ENCODE measurements around the gene DAPK1. TPM values are rescaled to one million over a fixed set of nuclear protein-coding genes. Genes with fewer than 3 reads are reported as not detected.

DAPK1 gene
- total and polyA plus RNA-seq, 3 experiments from 2014 or later: 3.7 to 4.3 TPM; not detected in 1

DNA sequence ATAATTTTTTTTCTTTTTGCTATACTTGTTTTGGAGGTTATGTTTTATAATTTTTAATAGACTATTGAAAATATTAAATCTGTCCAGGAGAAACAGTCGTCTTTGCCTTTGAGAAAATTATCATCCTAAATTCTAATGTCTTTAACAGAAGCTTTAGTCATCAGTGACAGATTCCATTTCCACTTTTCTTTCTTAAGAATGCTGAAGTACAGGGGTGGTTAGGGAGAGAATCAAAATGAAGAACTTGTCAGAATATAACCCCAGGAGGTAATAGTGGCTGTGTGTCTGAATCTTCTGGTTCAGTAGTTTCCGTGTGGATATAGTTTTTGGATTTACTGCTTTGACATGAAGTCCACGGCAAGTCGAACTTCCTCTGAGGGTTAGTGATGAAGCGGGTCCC is 111.8 kb downstream of the DAPK1 start:
- CTCF ChIA-PET: no interaction called here
- no peaks in the 10 kb centered on the region for H3K36me3 ChIP-seq (ENCODE audit: insufficient read depth, low read length)
- H3K4me1 Mint-ChIP-seq: no peaks in the 10 kb centered on the region

DNA sequence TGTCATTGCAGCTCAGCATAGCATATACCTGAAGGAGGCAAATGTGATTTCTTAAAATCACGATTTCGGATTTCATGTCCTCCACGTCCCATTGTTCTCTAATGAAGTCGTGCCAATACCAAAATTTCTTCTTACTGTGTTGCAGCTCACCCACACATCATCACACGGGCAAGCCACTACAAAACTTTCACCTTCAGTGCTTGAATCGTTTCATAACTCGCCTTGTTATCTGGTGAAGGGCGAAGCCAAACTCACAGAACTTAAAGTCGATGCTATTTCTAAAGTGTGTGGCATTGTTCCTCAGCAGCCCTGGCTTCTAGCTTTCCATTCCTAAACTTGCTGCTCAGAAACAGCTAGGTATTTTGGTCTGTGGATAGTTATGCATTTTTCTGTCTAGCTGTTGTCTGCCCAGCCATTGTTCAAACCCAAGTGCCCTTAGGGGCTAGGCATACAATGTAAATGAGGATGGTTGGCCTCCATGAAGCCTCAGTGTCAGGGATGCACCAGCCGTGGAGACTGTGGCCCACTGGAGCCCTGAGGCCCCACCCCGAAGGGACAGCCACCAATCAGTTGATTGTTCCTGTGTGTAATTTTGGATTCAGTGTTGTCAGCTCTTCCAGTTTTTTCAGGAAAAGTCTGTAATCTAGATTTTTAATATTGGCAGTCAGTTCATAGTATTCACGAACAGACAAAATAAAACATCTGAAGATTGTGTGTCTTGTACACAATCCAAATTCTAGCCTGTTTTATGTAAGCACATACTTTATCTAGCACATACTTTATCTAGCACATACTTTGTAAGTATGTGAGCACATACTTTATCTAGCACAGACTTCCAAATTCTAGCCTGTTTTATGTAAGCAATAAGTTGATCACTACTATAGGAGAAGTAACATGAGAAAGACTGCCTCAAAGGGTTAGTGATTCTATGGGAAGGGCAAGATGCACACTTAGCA is 112.8 kb downstream of the DAPK1 start:
- H3K9me3 ChIP-seq (ENCODE audit: low read length): no peaks in the 10 kb centered on the region
- no peak overlapping the region for H3K27ac Mint-ChIP-seq
- H3K4me1 ChIP-seq (ENCODE audit: insufficient read depth, low read length): no peaks in the 10 kb centered on the region
- no peaks in the 10 kb centered on the region for H3K4me1 Mint-ChIP-seq
- H3K4me3 ChIP-seq (ENCODE audit: low read length): no peak overlapping the region
- no peaks in the 10 kb centered on the region for H3K9me3 Mint-ChIP-seq
- H3K36me3 Mint-ChIP-seq: no peaks in the 10 kb centered on the region
- peaks cover 2 to 6% of the 10 kb centered on the region in 2 donors for H3K27me3 Mint-ChIP-seq
- DNase-seq: no peak
- H3K27me3 ChIP-seq (ENCODE audit: insufficient read depth, low read length, poor library complexity, severe bottlenecking): no peaks in the 10 kb centered on the region
- no peak overlapping the region for H3K4me3 Mint-ChIP-seq
- POLR2A ChIA-PET: no interaction called here
- no peaks in the 10 kb centered on the region for H3K36me3 ChIP-seq (ENCODE audit: insufficient read depth, low read length)
- CTCF ChIA-PET: no interaction called here
- no peak overlapping the region for H3K27ac ChIP-seq (ENCODE audit: low read depth, low read length)

More for the DNA sequence above, 111.8 kb downstream of the DAPK1 start:
- POLR2A ChIA-PET: no interaction called here
- Histone ChIP-seq H3K9me3 (ENCODE audit: low read length) (no peaks in the 10 kb centered on the region), H3K27ac (ENCODE audit: low read depth, low read length) (no peak overlapping the region), H3K4me3 (ENCODE audit: low read length) (no peak overlapping the region), H3K4me1 (ENCODE audit: insufficient read depth, low read length) (no peaks in the 10 kb centered on the region), H3K27me3 (ENCODE audit: insufficient read depth, low read length, poor library complexity, severe bottlenecking) (no peaks in the 10 kb centered on the region)
- H3K9me3 Mint-ChIP-seq: no peaks in the 10 kb centered on the region
- DNase-seq: no peak
- H3K36me3 Mint-ChIP-seq: no peaks in the 10 kb centered on the region
- peaks cover 6 to 16% of the 10 kb centered on the region in 2 donors for H3K27me3 Mint-ChIP-seq
- no peak overlapping the region for H3K27ac Mint-ChIP-seq
- H3K4me3 Mint-ChIP-seq: no peak overlapping the region

DNA sequence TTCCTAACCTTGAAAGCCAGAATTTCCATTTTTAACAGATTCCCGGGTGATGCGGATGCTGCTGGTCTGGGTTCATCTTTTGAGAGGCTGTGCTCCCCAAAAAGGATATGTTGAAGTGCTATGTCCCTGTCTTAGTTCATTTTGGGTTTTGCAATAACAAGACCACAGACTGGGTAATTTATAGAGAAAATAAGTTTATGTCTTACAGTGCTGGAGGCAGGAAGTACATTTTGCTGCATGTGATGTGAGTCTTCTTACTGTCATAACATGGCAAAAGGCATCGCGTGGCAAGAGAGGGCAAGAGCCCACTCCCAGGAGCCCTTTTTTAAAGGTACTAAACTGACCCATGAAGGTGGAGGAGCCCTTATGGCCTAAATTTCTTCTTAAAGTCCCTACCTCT is 114.1 kb downstream of the DAPK1 start:
- Mint-ChIP-seq H3K4me1 (no peaks in the 10 kb centered on the region), H3K36me3 (no peaks in the 10 kb centered on the region), H3K4me3 (no peak overlapping the region), H3K27me3 (peaks cover 2 to 4% of the 10 kb centered on the region in 2 donors), H3K27ac (no peak overlapping the region), H3K9me3 (no peaks in the 10 kb centered on the region)
- POLR2A ChIA-PET: no interaction called here
- CTCF ChIA-PET: no interaction called here
- H3K4me1 ChIP-seq (ENCODE audit: insufficient read depth, low read length): no peaks in the 10 kb centered on the region
- no peak overlapping the region for H3K4me3 ChIP-seq (ENCODE audit: low read length)
- H3K27me3 ChIP-seq (ENCODE audit: insufficient read depth, low read length, poor library complexity, severe bottlenecking): no peaks in the 10 kb centered on the region
- H3K9me3 ChIP-seq (ENCODE audit: low read length): no peaks in the 10 kb centered on the region
- DNase-seq: no peak
- no peak overlapping the region for H3K27ac ChIP-seq (ENCODE audit: low read depth, low read length)
- no peaks in the 10 kb centered on the region for H3K36me3 ChIP-seq (ENCODE audit: insufficient read depth, low read length)

DNA sequence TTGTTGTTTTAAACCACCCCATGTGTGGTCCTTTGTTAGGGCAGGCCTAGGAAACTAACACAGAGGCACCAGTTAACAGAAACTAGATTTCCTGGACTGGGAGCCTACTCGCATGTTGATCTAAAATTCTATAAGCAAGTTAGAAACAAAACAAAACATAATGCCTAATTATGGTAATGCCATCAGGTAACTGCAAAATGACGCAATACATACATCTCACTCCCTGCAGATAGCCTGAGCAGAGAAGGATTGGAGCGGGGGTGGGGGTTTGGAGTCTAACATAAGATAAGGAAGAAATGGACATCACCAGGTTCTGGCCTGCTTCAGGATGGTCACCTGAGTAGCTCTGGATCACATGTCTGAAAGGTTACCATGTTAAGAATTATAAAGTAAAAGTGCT is 114.9 kb downstream of the DAPK1 start:
- no peak overlapping the region for H3K27ac Mint-ChIP-seq
- POLR2A ChIA-PET: no interaction called here
- no peak for DNase-seq
- H3K36me3 Mint-ChIP-seq: no peaks in the 10 kb centered on the region
- Histone ChIP-seq H3K36me3 (ENCODE audit: insufficient read depth, low read length) (no peaks in the 10 kb centered on the region), H3K9me3 (ENCODE audit: low read length) (no peaks in the 10 kb centered on the region), H3K27ac (ENCODE audit: low read depth, low read length) (no peak overlapping the region), H3K27me3 (ENCODE audit: insufficient read depth, low read length, poor library complexity, severe bottlenecking) (no peaks in the 10 kb centered on the region), H3K4me3 (ENCODE audit: low read length) (no peak overlapping the region), H3K4me1 (ENCODE audit: insufficient read depth, low read length) (no peaks in the 10 kb centered on the region)
- CTCF ChIA-PET: no interaction called here
- H3K4me1 Mint-ChIP-seq: no peaks in the 10 kb centered on the region
- H3K4me3 Mint-ChIP-seq: no peak overlapping the region
- peaks cover 0 to 3% of the 10 kb centered on the region in 2 donors for H3K27me3 Mint-ChIP-seq
- H3K9me3 Mint-ChIP-seq: no peaks in the 10 kb centered on the region

DNA sequence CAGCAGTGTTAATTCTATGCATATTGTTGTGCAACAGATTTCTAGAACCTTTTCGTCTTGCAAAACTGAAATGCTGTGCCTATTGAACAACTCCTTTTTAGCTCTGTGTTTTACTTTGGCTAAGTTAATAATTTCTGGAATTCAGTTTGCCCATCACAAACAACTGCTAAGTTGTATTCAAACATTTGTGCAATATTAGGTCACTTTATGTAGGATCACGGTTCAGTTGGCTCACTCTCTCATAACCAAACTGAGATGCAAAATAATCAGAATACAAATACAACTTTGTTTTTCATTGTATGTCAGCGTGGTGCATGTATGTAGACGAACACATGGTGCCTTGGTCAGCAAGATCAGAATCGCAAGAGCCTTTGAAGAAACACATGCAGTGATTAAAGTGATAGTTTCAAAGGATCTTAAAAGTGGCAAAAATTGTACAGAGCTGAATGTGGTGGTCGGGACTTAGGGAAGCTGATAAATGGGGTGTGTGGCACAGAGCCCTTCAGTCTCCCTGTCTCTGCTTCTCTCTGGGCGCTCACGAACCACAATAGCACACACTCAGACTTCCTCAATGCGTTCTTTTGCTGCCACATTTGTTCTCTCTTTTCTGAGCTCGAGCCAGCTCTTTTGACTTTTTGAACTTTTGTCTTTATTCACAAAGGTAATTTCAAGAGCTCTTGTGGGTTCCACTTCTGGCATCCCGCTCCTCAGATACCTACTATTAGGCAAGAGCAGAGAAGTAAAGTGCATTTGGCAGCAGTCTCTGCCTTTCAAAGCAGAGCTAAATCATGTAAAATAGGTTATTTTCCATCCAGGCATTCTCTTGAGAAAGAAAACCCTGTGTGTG is 115.8 kb downstream of the DAPK1 start:
- H3K4me3 ChIP-seq (ENCODE audit: low read length): no peak overlapping the region

DNA sequence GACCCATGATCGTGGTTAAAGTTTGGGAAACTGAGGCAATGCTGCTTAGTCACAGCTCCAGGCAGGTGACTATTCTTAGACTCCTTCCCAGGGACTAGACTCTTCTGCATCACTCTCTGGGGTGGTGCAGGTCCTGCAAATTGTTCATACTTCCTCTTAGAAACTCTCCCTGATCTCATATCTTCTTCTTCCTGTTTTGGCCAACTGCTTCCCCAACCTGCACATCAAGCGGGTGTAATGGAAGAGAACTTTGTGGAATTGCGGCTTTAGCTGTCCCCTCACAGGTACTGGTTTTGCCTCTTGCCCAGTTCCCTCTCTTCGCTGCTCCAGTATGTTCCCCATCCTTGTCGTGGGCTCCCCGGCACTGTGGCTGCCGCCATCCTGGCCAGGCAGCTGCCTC is 116.7 kb downstream of the DAPK1 start:
- H3K9me3 Mint-ChIP-seq: peaks cover 0 to 2% (median 0%) of the 10 kb centered on the region in 5 donors
- H3K36me3 Mint-ChIP-seq: no peaks in the 10 kb centered on the region
- H3K4me1 Mint-ChIP-seq: no peaks in the 10 kb centered on the region
- ChIA-PET POLR2A (no interaction called here), CTCF (no interaction called here)
- H3K9me3 ChIP-seq (ENCODE audit: low read length): no peaks in the 10 kb centered on the region
- no peaks in the 10 kb centered on the region for H3K27me3 ChIP-seq (ENCODE audit: insufficient read depth, low read length, poor library complexity, severe bottlenecking)
- H3K27ac ChIP-seq (ENCODE audit: low read depth, low read length): no peak overlapping the region
- DNase-seq: no peak
- H3K27me3 Mint-ChIP-seq: peaks cover 0 to 4% of the 10 kb centered on the region in 2 donors
- no peak overlapping the region for H3K4me3 Mint-ChIP-seq
- no peaks in the 10 kb centered on the region for H3K36me3 ChIP-seq (ENCODE audit: insufficient read depth, low read length)
- no peak overlapping the region for H3K27ac Mint-ChIP-seq
- H3K4me3 ChIP-seq (ENCODE audit: low read length): no peak overlapping the region
- H3K4me1 ChIP-seq (ENCODE audit: insufficient read depth, low read length): no peaks in the 10 kb centered on the region

More for the DNA sequence above, 115.8 kb downstream of the DAPK1 start:
- H3K27ac Mint-ChIP-seq: no peak overlapping the region
- Histone ChIP-seq H3K9me3 (ENCODE audit: low read length) (no peaks in the 10 kb centered on the region), H3K27ac (ENCODE audit: low read depth, low read length) (no peak overlapping the region), H3K4me1 (ENCODE audit: insufficient read depth, low read length) (no peaks in the 10 kb centered on the region), H3K36me3 (ENCODE audit: insufficient read depth, low read length) (no peaks in the 10 kb centered on the region), H3K27me3 (ENCODE audit: insufficient read depth, low read length, poor library complexity, severe bottlenecking) (no peaks in the 10 kb centered on the region)
- peaks cover 0 to under 1% (median 0%) of the 10 kb centered on the region in 5 donors for H3K9me3 Mint-ChIP-seq
- no peak for DNase-seq
- H3K27me3 Mint-ChIP-seq: peaks cover 0 to 3% of the 10 kb centered on the region in 2 donors
- no peaks in the 10 kb centered on the region for H3K4me1 Mint-ChIP-seq
- H3K4me3 Mint-ChIP-seq: no peak overlapping the region
- ChIA-PET CTCF (no interaction called here), POLR2A (no interaction called here)
- no peaks in the 10 kb centered on the region for H3K36me3 Mint-ChIP-seq

DNA sequence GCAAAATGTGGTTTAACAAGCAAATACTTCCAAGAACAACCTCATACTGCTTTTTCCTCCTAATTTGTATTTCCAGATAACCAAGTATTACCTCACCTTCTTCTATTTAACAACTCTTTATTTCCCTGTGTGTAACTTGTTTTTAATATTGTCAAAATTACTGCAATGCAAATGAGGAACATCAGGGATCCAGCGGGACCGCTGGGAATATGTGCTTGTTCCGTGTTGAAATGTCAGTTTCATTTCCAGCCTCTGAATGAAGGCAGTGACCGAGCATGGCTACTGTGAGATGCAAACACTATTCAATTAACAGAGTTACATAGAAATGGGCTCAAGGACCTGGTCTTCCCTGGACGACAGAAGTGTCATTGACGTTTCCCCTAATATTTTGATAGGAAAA is 117.5 kb downstream of the DAPK1 start:
- Histone ChIP-seq H3K27ac (ENCODE audit: low read depth, low read length) (no peak overlapping the region), H3K36me3 (ENCODE audit: insufficient read depth, low read length) (no peaks in the 10 kb centered on the region), H3K4me1 (ENCODE audit: insufficient read depth, low read length) (no peaks in the 10 kb centered on the region), H3K27me3 (ENCODE audit: insufficient read depth, low read length, poor library complexity, severe bottlenecking) (no peaks in the 10 kb centered on the region), H3K4me3 (ENCODE audit: low read length) (no peak overlapping the region), H3K9me3 (ENCODE audit: low read length) (no peaks in the 10 kb centered on the region)
- peaks cover 0 to 2% (median 0%) of the 10 kb centered on the region in 5 donors for H3K9me3 Mint-ChIP-seq
- no peak overlapping the region for H3K27ac Mint-ChIP-seq
- DNase-seq: no peak
- no peak overlapping the region for H3K4me3 Mint-ChIP-seq
- ChIA-PET POLR2A (no interaction called here), CTCF (no interaction called here)
- H3K27me3 Mint-ChIP-seq: peaks cover 0 to 3% of the 10 kb centered on the region in 2 donors
- H3K36me3 Mint-ChIP-seq: no peaks in the 10 kb centered on the region
- H3K4me1 Mint-ChIP-seq: no peaks in the 10 kb centered on the region

DNA sequence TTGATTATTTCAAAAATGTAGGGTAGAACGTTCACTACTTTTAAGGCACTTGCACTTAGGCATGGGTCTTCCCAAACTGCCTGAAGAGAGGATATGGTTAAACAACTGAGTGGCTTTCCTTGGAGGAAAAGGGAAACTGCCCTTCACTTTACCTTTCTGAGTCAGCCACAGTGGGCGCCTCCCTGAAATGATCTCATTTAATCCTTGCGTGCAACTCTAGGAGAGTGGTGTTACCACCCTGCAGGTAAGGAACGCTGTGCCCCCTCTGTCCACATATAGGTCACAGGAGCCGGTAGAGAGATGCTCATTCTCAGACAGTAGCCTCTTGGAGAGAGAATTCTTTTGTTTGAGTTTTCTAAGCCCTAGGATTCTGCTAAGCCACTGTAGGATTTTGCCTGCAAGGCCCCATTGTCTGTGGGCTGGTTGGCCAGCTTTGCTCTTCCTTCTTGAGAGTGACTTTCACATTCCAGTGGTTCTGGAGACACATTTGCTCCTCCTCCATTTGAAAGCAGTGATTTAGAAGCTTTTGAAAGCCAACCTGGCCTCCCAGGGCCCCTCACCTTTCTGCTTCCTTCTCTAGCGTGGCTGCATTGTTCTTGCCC is 118.0 kb downstream of the DAPK1 start:
- no peaks in the 10 kb centered on the region for H3K27me3 ChIP-seq (ENCODE audit: insufficient read depth, low read length, poor library complexity, severe bottlenecking)
- POLR2A ChIA-PET: no interaction called here
- peaks cover 0 to 3% of the 10 kb centered on the region in 2 donors for H3K27me3 Mint-ChIP-seq
- H3K4me1 Mint-ChIP-seq: no peaks in the 10 kb centered on the region
- peaks cover 0 to 2% (median 0%) of the 10 kb centered on the region in 5 donors for H3K9me3 Mint-ChIP-seq
- no peak overlapping the region for H3K27ac ChIP-seq (ENCODE audit: low read depth, low read length)
- no peaks in the 10 kb centered on the region for H3K4me1 ChIP-seq (ENCODE audit: insufficient read depth, low read length)
- H3K9me3 ChIP-seq (ENCODE audit: low read length): no peaks in the 10 kb centered on the region
- no peak overlapping the region for H3K27ac Mint-ChIP-seq
- no peaks in the 10 kb centered on the region for H3K36me3 ChIP-seq (ENCODE audit: insufficient read depth, low read length)
- no peak overlapping the region for H3K4me3 Mint-ChIP-seq
- H3K4me3 ChIP-seq (ENCODE audit: low read length): no peak overlapping the region
- CTCF ChIA-PET: no interaction called here
- no peak for DNase-seq
- H3K36me3 Mint-ChIP-seq: no peaks in the 10 kb centered on the region

All from CD8-positive, alpha-beta memory T cell (primary cell).